Breast epithelium (tissue), 3 donors: ENCODE data around the gene COMMD9.

Experiments
- CTCF ChIP-seq, 3 donors: fragments of 450-650 bp; IDR thresholded peaks; one replicate each; pipeline ENCODE4 v1.5.1; 2016 to 2017; ENCODE audit warnings: antibody characterized with exemption in 3 of 3, mild to moderate bottlenecking in 3 of 3, moderate library complexity in 3 of 3
- POLR2A ChIP-seq: fragments of 450-650 bp; IDR thresholded peaks from one replicate; pipeline ENCODE4 v1.6.1; 2016; ENCODE audit warnings: antibody characterized with exemption, mild to moderate bottlenecking, moderate library complexity
- POLR2AphosphoS5 ChIP-seq, 3 donors: sonication (generic); formaldehyde crosslinking; IDR thresholded peaks; one replicate each; pipeline ENCODE4 v1.6.1; 2017; ENCODE audit warnings: antibody characterized with exemption in 3 of 3

- TF ChIP-seq CTCF (IDR thresholded peaks at IDR 0.05) (no peak), POLR2A (no peak), POLR2AphosphoS5 (IDR thresholded peaks at IDR 0.05) (no peak)
These were observed 26.8 kb upstream of the COMMD9 start for GRCh38 chr11:36316049-36316448.
